HG02840 (cell line): ENCODE results near the gene HTR6.

Experiments used
- ATAC-seq: cut with Tn5 transposase; IDR thresholded peaks from one replicate; pipeline ENCODE4 v1.9.1; 2021; ENCODE audit warnings: mild to moderate bottlenecking, moderate library complexity, moderate number of reproducible peaks; ENCODE audit not compliant: unreplicated experiment, low FRiP score

The HTR6 gene

DNA sequence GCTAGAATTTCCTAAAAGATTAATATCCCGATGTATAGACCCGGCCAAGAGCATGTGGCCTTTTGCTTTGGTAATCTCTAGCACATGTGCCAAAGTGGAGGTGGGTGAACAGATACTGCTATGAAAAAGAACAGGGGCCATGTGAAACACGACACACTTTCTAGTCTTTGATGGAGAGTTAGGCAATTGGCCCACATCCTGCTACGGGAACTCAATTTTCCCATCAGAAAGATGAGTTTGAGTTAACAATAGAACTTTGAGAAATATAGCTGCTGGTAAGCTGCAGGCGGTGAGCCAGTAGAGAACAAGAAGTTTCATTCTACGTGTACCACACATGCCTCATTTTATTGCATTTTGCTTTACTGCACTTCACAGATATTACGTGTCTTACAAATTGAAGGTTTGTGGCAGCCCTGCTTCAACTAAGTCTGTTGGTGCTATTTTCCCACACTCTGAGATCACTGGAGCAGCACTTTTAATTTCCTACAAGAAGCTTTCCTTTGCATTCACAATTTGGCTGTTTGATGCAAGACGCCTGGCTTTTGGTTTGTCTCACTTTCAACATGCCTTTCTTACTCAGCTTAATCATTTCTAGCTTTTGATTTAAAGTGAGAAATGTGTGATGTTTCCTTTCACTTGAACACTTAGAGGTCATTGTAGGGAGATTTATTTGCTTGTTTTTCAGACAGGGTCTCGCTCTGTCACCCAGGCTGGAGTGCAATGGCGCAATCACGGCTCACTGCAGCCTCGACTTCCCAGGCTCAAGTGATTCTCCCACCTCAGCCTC is 46.3 kb downstream of the HTR6 start:
- ATAC-seq, result no peak

DNA sequence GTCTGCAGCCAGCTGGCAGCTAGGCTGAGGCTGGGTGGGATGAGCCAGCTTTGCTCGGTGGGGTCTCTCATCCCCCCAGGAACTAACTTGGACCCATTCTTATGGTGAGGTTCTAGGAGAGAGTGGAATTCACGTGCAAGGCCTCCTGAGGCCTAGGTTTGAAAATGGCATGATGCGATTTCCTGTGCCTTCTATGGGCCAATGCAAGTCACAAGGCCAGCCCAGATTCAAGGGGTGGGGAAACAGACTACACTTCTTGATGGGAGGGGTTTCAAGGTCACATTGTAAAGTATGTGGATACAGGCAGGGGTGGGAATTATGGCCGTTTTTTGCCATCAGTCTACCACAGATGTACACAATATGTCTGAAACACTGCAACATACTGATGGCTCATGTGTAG is 48.3 kb downstream of the HTR6 start:
- ATAC-seq, result no peak

DNA sequence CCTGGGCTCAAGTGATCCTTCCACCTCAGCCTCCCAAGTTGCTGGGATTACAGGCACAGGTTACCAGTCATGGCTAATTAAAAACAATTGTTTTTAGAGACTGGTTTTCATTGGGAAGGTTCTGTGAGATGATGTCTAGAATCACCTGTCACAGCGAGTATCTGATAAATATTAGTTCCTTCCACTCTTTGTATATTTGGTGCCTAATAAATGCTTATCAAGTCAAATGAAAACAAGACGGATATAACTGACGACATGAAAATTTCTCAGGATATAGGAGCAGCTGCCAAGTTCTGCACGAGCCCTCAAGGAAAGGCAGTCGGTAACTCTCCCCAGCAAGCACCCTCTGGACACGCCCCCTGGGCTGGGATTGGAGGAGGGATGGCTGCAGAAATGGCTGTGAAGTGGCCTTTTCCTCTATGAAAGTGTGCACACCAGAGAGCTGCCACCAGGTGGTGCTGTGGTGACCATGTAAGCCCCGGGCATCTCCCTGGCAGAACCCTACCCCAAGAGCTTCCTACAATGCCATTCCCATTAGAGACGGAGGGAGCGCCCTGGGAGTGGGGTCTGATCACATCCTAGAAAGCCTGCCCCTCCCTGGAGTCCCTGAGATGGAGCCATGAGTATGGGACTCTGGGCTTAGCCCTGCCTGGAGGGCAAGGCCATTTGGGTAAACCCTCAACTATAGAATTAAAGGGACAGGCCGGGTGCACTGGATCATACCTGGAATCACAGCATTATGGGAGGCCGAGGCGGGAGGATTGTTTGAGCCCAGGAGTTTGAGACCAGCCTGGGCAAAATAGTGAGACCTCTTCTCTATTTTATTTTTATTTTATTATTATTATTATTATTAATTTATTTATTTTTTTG is 50.9 kb downstream of the HTR6 start:
- no peak for ATAC-seq

DNA sequence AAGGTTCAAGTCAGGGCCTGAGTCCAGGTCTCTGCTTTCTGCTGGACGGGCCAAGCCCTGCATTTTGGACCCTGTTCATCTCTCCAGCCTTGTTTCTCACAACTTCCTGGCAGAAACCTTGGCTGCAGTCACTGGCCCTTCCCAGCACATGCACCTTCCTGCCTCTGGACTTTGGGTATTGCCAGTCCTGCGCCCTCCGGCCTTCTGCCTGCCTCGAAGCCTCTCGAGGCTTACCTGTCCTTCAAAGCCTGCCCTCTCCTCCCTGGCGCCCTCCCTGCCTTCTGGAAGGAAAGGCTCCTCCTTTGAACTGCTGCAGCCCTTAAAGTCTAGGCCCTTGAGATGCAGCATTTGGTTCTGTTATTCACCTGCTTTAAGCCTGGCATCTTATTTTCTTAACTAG is 52.8 kb downstream of the HTR6 start:
- ATAC-seq, result no peak

DNA sequence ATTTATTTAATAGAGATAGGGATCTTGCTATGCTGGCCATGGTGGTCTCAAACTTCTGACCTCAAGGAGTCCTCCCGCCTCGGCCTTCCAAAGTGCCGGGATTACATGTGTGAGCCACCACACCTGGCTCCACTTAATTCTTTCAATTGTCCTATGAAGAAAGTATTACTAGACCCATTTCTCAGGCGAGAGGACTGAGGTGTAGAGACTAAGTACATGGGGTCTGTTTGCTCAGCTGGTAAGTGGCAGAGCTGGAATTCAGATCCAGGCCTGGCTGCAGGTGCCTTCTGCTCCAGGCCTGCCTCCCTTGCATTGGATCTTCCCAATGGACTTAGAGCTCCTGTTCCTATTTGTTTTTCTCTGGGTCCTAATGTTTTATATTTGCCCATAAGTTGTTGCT is 55.5 kb downstream of the HTR6 start:
- no peak for ATAC-seq

DNA sequence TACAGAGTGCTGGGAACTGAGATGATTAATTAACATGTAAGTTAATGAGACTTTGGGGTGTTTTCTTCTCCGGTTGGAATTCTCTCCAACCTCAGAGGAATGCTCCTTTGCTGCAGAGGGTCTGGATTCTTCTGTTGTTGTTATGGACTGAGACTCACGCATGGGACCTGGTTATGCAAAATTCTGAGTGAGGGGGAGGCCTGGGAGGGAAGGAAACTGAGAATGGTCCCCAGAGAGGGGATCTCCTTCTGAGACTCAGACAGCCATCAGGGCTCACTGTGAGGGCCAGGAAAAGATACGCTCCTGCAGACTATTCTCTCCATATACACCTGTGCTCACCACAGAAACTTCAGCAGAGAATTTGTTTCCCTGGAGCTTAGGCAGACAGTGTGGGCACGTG is 56.3 kb downstream of the HTR6 start:
- ATAC-seq, result no peak

DNA sequence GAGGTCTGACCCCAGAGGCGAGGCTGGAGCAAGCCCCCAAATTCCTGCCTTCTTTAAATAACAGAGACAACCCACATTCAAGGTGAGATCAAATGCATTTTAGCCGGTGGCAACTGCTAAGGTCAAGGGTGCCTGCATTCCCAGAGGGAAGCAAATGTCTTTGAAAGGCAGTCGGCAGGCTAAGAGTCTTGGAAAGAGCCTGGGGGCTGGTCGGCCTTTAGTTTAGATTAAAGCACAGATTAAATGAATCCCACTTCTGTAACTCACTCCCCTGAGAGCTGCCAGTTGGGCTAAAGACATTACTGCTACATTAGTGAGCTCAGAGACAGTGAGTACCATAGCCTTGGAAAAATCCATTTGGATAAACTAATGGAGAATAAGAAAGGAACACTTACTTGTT is 59.2 kb downstream of the HTR6 start:
- no peak for ATAC-seq

DNA sequence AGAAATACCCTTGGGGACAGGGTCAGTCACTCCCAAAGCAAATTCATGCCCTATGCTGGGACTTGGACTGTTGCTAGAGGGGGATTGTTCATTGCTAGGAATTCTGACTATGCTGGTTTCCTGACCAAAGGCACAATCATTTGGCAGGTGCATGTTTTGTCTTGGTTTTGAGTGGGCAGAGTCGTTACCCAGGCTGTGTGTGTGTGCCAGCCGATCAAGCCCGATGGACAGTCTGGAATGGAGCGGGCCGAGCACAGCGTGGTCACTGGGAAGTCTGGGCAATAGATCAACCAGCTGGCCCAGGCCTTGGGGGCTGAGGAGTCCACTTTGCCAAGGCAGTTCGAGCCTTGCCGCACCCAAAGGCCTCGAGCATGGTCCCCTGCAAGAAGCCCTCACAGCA is 60.9 kb downstream of the HTR6 start:
- ATAC-seq, result no peak

DNA sequence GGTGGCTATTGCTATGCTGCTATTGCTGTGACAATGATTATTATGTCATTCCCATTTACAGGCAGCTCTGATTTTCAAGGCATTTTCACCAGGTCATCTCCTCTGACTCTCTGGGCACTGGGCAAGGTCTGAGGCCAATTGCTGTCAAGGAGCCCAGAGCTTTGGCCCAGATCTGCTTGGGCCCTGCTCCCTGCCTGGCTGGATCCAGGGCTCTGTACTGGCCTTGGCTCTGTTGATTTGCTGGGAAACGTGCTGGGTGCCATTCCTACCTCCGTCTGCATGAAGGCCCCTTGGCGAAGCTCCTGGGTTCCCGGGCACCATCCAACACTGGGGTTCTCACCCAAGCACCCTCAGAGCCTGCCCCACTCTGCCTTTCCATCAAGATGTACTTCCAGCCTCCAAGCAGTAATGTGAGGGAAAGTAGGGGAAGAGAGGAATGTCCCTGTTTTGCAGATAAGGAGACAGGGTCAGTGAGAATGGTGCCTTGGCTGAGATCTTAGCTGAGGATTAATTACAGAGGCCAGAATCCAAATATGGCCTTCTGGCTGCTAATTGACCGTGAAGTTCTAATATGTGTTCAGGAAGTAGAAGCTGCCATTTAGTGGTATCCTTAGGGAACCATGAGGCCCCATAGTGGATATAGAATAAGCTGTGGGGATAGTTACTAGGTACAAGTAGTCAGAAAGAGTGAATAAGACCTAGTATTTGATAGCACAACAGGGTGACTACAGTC is 63.9 kb downstream of the HTR6 start:
- no peak for ATAC-seq

DNA sequence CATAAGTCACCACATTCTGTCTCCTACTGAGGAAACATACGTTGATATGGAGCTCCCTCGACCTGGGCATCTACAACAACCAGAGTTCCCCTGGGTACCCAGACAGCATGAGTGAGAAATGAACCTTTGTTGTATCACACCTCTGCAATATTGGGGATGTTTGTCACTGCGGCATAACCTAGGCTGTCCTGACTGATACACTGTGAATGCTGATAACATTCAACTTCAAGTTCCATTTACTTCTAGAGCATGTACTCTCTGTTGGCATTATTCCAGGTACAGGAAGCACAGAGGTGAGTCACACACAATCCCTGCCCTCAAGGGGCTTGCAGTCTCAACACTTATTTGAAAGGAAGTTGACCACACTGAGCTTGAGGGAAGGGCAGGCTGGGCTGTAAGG is 65.6 kb downstream of the HTR6 start:
- ATAC-seq, result no peak
